OCI-LY3 (cell line): Measurements from ENCODE around the gene TECPR1.

Source experiments
- CTCF ChIP-seq: fragments of 200-600, 300-600 bp; sonication (generic); IDR thresholded peaks from 2 replicates; pipeline ENCODE4 v1.5.1; 2014; ENCODE audit warnings: antibody characterized with exemption, low read length, low read depth
- EZH2phosphoT487 ChIP-seq: fragments of 200-600 bp; shearing (Covaris generic); IDR thresholded peaks from 2 replicates; pipeline ENCODE4 v1.6.1; 2018; ENCODE audit warnings: antibody characterized with exemption, mixed run types, low read depth

- no peak for TF ChIP-seq CTCF
- no peak for TF ChIP-seq EZH2phosphoT487
Measured at GRCh38 chr7:98225913-98226614, 26.0 kb downstream of the TECPR1 start.
